NCI-H345 treated with DMSO at 0.1 percent for 48 hours (cell line): ENCODE data around the gene FAM174B.
A peak's percentile ranks its signal among the peaks of the same experiment; 100 is the strongest.

Experiments used
- DNase-seq: peaks from one replicate; lab custom pipeline; 2025; ENCODE audit not compliant: unreplicated experiment; lab: John Stamatoyannopoulos, UW

The FAM174B gene

DNA sequence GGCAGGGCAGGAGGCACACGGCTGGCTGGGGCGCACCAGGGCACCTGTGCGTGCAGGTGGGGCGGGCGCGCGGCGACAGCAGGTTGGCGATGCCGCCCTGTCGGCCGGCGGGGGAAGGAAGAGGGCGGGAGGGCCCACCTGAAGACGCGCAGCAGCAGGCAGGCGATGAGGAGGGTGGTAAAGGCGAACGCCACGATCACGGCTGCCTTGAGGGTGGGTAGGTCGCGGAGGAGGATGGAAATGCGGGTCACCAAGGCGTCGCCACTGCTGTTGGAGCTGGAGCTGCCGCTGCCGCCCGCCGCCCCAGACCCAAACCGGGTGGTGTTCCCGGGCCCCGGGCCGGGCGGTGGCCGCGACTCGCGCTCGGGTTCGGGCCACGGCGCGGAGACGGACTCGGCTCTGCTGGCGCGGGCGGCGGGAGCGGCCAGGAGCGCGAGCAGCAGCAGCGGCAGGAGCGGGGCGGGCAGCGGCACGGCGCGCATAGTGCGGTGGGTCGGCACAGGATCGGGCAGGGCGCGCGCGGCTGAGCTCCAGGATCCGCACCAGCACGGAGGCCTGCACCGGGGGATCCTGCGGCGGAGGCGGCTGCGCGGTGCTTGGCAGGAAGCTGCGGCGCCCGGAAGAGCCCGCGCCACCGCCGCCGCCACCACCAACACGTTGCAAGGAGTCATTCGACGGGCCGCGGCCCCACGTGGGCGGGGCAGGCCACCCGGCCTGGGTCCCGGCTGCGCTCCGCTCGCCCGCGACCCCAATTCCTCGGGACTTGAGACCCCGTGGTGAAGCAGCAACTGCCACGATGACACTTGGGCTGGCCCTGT lies at the start of gene FAM174B:
Gene FAM174B, minus strand, starts transcription at position 598 of the 818 bp plus-strand sequence.
- DNase-seq, result no peak

DNA sequence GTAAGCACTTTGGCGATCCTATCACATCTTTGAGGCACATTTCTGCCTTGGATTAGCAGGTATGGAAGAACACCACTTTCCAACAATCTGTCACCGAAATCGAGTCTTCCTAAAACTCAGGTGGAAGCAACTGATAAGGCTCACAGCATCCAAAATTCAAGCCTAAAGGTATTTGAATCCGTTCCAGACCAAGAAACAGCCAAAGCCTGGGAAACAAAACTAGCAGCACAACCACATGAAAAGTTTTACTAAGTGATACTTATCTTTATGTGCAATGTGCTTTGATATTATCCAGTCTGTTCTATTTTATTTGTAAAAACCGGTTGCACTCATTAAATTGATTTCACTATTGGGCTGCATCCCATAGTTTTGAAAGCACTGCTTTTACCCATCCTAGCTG lies 40.5 kb upstream of the FAM174B start:
- no peak for DNase-seq

DNA sequence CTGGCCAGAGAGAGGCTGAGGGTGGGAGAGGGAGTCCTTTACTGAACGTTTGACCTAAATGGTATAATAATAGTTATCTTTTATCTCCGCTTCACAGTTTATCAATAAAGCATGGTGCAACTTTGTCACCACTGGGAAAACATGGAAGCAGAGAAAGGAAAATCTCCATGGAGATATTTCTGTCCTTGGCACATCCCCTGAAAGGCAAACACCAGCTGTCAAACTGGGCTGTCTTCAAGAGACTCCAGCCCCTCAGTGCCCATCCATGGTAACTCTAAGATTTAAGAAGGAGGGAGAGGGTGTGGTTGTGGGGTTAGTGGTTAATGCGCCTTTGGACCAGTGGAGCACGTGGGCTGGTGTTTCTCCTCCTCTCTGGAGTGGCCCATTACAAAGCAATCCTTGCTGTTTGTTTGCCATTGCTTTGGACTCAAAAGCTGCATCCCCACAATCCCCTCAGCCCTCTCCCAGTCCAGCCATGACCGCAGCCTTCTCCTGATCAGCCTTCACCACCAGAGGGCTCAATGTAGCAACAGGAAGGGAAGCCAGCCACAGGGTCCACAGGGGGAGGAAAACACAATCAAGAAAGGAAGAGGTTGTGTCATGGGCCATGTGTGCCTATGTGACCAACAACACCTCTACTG lies 38.2 kb upstream of the FAM174B start:
- no peak for DNase-seq

DNA sequence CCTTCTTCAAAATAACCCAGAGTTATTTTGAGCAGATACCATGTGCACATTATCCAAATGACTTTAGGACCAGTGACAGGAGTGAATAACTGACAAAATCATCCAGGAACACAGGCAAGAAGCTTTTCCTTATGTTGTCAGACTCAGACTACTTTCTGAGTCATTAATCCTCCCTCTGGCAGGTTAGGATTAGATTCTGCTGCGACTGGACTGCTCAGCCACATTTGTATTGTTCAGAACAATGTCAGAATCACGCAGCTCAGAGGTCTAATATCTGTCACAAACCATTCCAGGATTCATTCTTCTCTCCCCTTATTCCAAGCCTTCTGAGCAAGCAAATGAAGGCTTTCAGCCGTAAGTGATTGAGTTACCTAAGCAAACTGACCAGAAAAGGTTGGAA lies 34.8 kb upstream of the FAM174B start:
- no peak for DNase-seq

DNA sequence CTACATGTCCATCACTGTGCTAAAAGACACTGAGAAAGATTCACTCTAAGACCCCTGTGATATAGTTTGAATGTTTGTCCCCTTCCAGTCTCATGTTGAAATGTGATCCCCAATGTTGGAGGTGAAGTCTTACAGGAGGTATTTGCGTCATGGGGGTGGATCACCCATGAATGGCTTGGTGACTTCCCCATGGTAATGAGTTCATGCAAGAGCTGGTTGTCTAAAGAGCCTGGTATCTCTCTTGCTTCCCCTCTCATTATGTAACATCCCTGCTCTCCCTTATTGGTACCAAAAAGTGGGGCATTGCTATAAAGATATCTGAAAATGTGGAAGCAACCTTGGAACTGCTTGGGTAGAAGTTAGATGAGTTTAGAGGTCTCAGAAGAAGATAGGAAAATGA lies 32.2 kb upstream of the FAM174B start:
- no peak for DNase-seq

DNA sequence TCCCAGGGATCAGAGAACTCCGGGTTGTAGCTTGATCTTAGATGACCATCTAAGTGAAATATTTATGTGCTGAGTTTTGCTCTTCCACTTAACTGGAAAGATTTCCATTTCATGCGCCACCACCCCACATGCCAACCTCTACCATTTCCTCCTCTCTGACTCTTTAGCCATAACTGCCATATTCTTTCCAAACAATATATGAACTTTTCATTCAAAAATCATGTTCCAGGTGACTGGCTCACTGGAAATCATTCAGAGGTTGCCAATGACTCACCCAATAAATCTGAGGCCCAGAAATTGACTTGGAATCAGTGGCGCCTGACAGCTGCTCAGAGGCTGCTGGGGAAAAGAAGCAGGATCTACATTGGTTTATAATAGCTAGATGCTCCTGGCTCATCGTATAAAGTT lies 31.6 kb upstream of the FAM174B start:
- DNase-seq, result no peak

DNA sequence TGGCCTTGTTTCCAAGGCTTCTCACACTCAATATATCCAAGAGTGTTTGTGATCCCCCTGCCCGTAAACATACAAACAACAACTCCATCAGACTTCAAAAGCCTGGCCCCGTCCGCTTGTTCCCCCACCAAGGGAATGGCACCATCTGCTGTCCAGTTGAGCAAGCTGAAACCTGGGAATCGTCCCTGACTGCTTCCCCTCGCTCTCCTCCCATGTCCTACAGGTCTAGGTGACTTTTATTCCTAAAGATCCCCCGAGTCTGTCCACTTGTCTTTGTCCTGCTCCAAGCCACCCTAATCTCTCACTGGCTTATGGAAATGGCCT lies 27.9 kb upstream of the FAM174B start:
- peak; percentile 15 for DNase-seq

DNA sequence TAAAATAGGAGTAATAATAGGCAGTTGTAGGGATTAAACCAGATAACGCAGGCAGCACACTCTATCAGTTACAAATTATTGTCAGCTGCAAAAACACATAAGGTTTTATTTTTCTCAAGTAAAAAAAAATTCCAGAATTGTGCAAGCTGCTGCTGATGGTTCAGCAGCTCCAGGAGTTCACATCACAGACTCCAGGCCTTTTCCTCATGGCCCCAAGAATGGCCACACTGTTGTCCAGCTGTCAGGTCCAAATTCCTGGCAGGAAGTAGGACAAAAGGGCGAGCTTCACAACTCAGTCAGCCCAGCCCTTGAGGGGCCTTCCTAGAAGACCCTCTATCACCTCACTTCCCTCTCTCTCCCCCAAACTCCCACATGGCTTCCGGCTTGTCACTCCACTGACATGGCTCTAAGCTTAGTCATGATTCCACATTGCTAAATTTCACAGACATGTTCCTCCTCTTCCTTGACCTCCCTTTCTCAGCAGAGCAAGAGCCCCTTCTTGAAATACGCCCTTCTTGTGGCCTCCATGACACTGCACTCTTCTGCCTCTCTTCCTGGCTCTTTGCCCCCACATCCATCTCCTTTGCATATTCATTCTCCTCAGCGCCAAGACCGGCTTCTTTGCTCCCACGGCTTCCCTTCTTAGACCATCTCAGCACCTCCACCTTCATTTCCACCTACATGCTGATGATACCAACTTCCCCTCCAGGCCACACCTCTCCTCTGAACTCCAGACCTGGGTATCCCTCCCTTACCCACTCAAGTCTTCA lies 27.4 kb upstream of the FAM174B start:
- DNase-seq, result no peak

DNA sequence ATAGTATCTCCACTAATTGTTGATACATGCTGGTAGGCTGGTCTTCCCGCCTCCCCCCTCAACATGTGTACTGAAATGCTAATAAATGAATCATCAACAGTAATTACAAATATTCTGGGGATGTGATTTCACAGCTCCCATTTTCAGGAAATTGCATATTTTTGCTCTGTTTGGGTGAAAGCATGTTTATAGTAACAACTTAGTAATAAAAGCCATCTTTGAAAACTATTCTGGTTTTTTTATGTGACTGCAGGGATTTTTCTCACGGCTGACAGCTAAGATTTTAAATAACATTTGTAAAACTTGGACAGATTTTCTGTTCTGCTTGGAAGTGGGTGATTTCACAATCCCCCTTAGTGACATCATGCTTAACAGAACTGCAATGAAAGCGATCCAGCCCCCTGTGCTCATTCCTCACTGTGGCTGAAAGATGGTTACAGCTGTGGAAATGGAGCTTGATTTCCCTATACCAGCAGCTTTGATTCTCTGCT lies 25.6 kb upstream of the FAM174B start:
- no peak for DNase-seq

DNA sequence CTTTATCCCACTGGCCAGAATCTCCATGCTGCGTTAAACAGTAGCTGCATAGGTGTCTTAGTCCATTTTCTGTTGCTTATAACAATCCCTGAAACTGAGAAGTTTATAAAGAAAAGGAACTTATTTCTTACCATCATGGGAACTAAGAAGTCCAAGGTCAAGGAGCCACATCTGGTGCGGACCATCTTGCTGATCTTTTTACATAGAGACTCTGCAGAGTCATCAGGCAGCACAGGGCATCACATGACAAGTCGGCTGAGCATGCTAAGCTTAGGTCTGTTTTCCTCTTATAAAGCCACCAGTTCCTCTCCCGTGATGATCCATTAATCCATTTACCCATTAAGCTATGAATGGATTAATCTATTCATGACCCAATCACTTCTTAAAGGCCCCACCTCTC lies 22.4 kb upstream of the FAM174B start:
- no peak for DNase-seq

DNA sequence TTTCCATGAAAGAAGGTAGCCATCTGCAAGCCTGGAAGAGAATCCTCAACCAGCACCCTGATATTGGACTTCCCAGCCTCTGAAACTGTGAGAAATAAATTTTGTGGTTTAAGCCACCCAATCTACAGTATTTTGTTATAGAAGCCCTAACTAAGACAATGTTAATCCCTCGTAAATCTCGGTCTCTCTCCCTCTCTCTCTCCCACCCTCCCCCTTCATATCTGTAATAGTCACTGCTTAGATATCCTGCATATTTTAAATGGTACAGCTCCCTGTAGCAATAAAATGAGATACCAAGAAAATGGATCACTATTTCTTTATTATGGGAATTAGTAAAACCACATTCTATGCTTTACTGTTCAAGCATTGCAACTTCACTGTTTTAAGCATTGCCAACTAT lies 21.0 kb upstream of the FAM174B start:
- no peak for DNase-seq

DNA sequence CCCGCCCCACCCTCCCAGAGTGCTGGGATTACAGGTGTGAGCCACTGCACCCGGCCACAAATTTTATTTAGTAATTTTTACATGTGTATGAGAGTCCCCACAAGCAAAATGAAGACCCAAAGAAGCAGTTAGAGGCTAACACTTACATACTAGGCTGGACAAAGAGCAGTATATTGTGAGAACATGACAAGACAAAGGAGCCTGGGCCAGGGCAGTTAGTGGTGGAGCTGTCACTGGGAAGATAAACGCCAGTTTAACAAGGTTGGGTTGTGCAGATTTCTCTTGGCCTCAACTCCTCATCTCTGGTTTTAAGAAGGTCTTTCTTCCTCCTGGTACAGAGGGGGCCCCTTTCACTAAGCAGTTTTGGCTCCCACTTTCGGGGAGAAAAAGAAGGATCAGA lies 19.9 kb upstream of the FAM174B start:
- DNase-seq, result no peak

DNA sequence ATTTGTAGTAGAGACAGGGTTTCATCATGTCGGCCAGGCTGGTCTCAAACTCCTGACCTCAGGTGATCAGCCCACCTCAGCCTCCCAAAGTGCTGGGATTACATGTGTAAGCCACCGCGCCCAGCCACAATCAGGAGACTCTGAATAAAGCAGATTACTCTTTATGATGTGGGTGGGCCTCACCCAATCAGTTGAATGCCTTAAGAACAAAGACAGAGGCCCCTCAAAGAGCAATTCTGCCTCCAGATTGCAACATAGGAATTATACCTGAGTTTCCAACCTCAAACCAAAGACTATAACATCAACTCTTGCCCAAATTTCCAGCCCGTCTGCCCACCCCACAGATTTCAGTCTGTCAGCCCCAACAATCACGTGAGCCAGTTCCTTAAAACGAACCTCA lies 18.8 kb upstream of the FAM174B start:
- no peak for DNase-seq

DNA sequence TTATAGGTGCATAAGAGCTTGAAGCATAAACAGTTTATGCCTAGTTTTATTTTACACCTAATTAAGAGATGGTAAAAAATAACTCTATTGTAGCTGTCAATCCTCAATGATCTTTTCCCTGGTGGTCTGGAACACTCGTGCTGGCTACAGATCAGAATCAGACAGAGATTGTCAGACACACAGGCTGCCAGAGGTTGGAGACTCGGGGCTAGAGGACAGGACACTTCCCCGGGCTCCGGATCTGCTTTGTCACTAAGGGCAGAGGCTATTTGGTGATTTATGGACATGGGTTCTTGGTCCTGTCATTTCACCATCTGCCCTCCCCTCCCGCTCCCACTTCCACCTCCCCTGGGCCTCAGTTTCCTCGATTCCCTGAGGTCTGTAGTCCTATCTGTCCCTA lies 16.5 kb upstream of the FAM174B start:
- DNase-seq, result no peak

DNA sequence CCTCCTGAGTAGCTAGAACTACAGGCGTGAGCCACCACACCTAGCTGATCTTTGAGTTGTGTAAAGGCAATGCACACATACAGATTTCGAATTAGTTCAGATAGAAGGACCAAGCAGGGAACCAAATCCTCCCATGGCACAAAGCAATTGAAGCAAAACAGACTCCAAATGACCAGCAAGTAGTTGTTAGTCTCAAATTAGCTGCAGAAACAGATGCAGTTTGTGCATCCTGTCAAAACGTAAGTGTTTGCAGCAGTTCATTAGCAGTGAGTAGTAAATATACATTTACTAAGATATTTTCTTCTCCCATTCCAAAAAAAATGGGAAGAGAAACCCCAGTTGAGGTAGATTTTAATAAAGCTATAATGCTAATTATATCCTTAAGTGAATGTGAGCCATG lies 15.8 kb upstream of the FAM174B start:
- DNase-seq, result no peak

DNA sequence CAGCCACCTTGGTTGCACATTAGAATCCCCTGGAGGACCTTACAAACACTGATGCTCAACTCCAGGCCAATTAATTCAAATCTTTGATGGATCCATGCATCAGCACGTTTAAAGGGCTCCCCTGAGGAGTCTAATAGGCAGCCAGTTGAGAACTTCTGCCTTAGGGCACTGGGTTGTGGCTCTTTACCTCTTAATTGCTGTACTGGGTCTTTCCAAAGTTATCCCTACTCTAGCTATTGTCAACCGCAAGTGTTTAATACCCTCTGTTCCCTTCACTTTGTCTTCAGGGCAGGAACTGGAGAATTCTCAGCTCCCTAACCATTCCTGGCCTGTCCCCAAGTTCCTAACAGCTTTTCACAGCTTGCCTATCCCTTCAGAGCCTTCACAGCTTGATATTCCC lies 15.0 kb upstream of the FAM174B start:
- DNase-seq, result no peak

DNA sequence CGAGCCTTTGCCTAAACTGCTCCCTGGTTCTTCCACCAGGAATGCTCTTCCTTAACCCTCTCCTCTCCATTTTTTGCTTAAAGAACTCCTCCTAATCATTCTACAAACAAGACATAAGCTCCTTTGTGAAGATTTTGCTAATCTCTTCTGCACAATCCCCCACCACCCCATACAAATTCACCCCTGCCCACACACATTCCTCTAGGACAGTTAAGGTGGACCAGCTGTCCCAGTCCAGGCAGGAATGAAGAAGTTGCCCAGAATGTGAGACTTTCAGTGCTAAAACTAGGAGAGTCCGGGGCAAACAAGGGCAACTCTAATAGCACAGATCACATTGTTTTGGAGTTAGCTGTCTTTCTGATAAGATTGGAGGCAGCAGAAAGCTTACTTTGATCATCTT lies 13.9 kb upstream of the FAM174B start:
- no peak for DNase-seq

DNA sequence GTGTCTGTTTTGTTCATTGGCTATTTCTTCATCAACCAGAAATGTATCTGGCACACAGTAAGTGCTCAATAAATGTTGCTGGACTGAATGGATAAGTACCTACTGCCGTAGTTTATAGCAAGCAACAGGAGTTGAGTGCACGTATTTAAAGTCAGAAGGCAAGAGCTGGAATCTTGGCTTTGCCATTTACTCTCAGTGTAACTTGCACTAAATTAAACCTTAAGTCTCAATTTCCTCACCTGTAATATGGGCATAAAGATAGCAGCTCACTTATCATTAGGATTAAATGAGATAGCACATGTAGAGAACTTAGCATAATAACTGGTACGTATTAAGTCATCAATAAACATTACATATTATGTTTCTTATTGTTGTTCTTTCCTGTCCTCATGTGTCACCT lies 13.0 kb upstream of the FAM174B start:
- no peak for DNase-seq

DNA sequence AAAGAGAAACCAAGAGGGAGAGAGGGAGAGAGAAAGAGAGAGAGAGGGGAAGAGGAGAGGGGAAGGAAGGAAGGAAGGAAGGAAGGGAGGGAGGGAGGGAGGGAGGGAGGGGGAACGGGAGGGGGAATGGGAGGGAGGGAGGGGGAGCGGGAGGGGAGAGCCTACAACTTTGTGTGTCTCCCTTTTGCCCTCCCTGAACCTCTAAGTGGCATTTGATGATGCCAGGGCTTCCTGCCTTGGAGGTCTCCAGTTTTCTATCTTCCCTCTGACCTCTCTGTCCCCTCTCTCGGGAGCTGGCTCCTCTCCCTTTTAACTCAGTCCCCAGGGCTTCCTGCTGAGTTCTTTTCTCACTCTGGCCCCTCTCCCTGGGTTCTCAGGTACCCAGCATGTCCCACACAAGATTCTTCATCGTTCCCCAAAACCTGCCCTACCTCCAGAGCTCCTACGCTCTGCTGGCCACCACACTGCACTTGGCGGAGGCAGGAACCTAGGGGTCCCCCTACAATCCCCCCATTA lies 12.5 kb upstream of the FAM174B start:
- no peak for DNase-seq

DNA sequence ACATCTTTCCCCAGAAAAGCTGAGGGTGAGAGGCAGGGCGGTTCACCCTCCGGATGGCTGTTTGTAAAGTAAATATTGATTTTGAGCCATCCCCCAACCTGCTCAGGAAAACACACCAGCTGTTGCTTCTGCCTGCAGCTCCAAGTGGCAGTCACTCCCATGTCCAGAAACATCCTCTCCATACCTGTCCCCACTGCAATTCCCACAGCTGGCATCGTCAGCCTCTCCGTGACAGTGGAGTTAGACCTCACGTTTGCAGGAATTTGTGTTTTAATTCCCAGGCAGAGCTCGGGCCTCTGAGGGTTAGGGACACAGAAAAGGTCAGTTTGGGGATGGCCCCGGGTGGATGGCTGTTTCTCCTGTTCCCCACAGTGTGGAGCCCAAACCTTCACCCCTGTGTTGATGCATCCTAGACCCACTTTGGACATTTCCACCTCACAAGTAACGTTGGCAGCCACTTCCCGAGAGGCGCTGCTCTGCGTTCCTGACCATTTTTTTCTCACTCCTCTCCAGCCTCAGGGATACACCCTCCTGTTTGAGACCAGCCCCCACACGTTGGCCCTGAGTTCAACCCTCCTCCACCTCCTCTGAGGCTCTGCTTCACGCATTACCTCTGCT lies 11.8 kb upstream of the FAM174B start:
- DNase-seq, result peak; percentile 18

DNA sequence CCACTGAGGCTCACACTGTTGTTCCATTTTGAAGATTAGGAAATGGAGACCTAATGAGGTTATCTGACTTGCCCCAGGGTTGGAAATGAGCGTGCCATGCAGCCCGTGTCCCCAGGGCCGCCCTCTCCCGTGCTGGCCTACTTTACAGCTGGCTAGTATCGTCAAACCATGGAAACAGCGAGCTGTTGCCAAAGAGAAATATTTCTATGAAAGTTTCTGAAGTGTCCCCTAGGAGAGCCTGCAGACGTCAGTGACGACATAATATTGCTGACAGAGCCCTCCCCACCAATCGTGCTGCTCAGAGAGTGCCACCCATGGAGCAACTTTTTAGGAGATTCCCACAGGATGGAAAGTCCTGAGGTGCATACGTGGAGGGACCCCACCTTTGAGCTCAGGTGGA lies 11.2 kb upstream of the FAM174B start:
- no peak for DNase-seq
